Mucosa of rectum (tissue), 2 donors: Measurements from ENCODE around the gene SLC35D3.
"Not testable (repeated sequence)": the region's sequence is repeated elsewhere in the genome, so short reads cannot be mapped to it uniquely, and the experiment has no call there.

Experiments used
- H3K27ac ChIP-seq, 2 donors: one replicate each; pipeline ENCODE4 v1.7.0; 2013; ENCODE audit warnings: inconsistent platforms in 2 of 2, low read depth in 2 of 2, low read length in 2 of 2
- H3K27me3 ChIP-seq, 2 donors: one replicate each; pipeline ENCODE4 v1.7.0; 2013; ENCODE audit warnings: low read length in 2 of 2; ENCODE audit not compliant: control insufficient read depth in 2 of 2, insufficient read depth in 2 of 2
- H3K36me3 ChIP-seq, 2 donors: one replicate each; pipeline ENCODE4 v1.7.0; 2013; ENCODE audit warnings: low read length in 2 of 2; ENCODE audit not compliant: control insufficient read depth in 2 of 2, insufficient read depth in 2 of 2
- H3K4me1 ChIP-seq, 2 donors: one replicate each; pipeline ENCODE4 v1.7.0; 2013; ENCODE audit warnings: low read length in 2 of 2, mild to moderate bottlenecking in 1 of 2; ENCODE audit not compliant: control insufficient read depth in 2 of 2, insufficient read depth in 2 of 2
- H3K4me3 ChIP-seq, 2 donors: one replicate each; pipeline ENCODE4 v1.7.0; 2013; ENCODE audit warnings: low read length in 2 of 2
- H3K9ac ChIP-seq, 2 donors: one replicate each; pipeline ENCODE4 v1.7.0; 2013; ENCODE audit warnings: low read length in 2 of 2, low read depth in 1 of 2, mild to moderate bottlenecking in 1 of 2
- H3K9me3 ChIP-seq, 2 donors: one replicate each; pipeline ENCODE4 v1.7.0; 2013; ENCODE audit warnings: low read length in 2 of 2; ENCODE audit not compliant: control insufficient read depth in 2 of 2
- donor health status: healthy.
- donor health status: Normal muscosa, but diverticular disease.

SLC35D3 gene

GRCh38 chr6:136962661-136963060 is 40.6 kb downstream of the SLC35D3 start:
- Histone ChIP-seq H3K4me3 (no peak overlapping the region), H3K36me3 (no peaks in the 10 kb centered on the region), H3K4me1 (peaks cover 21 to 59% of the 10 kb centered on the region in 2 donors), H3K9ac (no peak overlapping the region), H3K27me3 (peaks cover 0 to 2% of the 10 kb centered on the region in 2 donors), H3K27ac (peak overlapping the region; percentile 63 to 90), H3K9me3 (no peaks in the 10 kb centered on the region)

GRCh38 chr6:136963259-136963658 is 41.2 kb downstream of the SLC35D3 start:
- Histone ChIP-seq H3K9ac (no peak overlapping the region), H3K4me1 (peaks cover 21 to 62% of the 10 kb centered on the region in 2 donors), H3K9me3 (no peaks in the 10 kb centered on the region), H3K27ac (peak overlapping the region; percentile 63 to 90), H3K4me3 (no peak overlapping the region), H3K27me3 (peaks cover 0 to 2% of the 10 kb centered on the region in 2 donors), H3K36me3 (no peaks in the 10 kb centered on the region)

GRCh38 chr6:136964398-136964797 is 42.3 kb downstream of the SLC35D3 start:
- Histone ChIP-seq H3K36me3 (no peaks in the 10 kb centered on the region), H3K27ac (peak overlapping the region; percentile 86 to 90), H3K9ac (peak overlapping the region in 1 of 2 donors; percentile 5), H3K4me3 (peak overlapping the region; percentile 11 to 31), H3K27me3 (peaks cover 0 to 2% of the 10 kb centered on the region in 2 donors), H3K9me3 (no peaks in the 10 kb centered on the region), H3K4me1 (peaks cover 14 to 58% of the 10 kb centered on the region in 2 donors)

- H3K36me3 ChIP-seq = no peaks in the 10 kb centered on the region
- no peak overlapping the region for H3K27ac ChIP-seq
- peaks cover 0 to 2% of the 10 kb centered on the region in 2 donors for H3K27me3 ChIP-seq
- H3K4me3 ChIP-seq = no peak overlapping the region
- H3K9me3 ChIP-seq = no peaks in the 10 kb centered on the region
- H3K4me1 ChIP-seq = peaks cover 4 to 37% of the 10 kb centered on the region in 2 donors
- no peak overlapping the region for H3K9ac ChIP-seq
These were observed 46.0 kb downstream of the SLC35D3 start for GRCh38 chr6:136967876-136968752.

GRCh38 chr6:136968837-136969236 is 46.7 kb downstream of the SLC35D3 start:
- H3K27ac ChIP-seq = no peak overlapping the region
- H3K4me1 ChIP-seq = peaks cover 3 to 30% of the 10 kb centered on the region in 2 donors
- no peak overlapping the region for H3K9ac ChIP-seq
- H3K27me3 ChIP-seq = peaks cover 0 to 2% of the 10 kb centered on the region in 2 donors
- no peaks in the 10 kb centered on the region for H3K9me3 ChIP-seq
- H3K4me3 ChIP-seq = no peak overlapping the region
- H3K36me3 ChIP-seq = no peaks in the 10 kb centered on the region

- Histone ChIP-seq H3K27ac (peak overlapping the region; percentile 6 to 17), H3K4me1 (peaks cover 3 to 25% of the 10 kb centered on the region in 2 donors), H3K9me3 (no peaks in the 10 kb centered on the region), H3K4me3 (no peak overlapping the region), H3K9ac (no peak overlapping the region), H3K27me3 (peaks cover 0 to 2% of the 10 kb centered on the region in 2 donors), H3K36me3 (no peaks in the 10 kb centered on the region)
These were observed 47.3 kb downstream of the SLC35D3 start for GRCh38 chr6:136969433-136969832.

GRCh38 chr6:136969930-136970329 is 47.8 kb downstream of the SLC35D3 start:
- Histone ChIP-seq H3K36me3 (no peaks in the 10 kb centered on the region), H3K27me3 (peaks cover 0 to 2% of the 10 kb centered on the region in 2 donors), H3K9me3 (no peaks in the 10 kb centered on the region), H3K27ac (peak overlapping the region in 1 of 2 donors; percentile 6), H3K9ac (no peak overlapping the region), H3K4me1 (peaks cover 0 to 20% of the 10 kb centered on the region in 2 donors), H3K4me3 (no peak overlapping the region)

GRCh38 chr6:136971609-136972008 is 49.5 kb downstream of the SLC35D3 start:
- Histone ChIP-seq H3K27ac (no peak overlapping the region), H3K9ac (no peak overlapping the region), H3K36me3 (no peaks in the 10 kb centered on the region), H3K4me3 (no peak overlapping the region), H3K27me3 (no peaks in the 10 kb centered on the region), H3K9me3 (no peaks in the 10 kb centered on the region), H3K4me1 (peaks cover 0 to 16% of the 10 kb centered on the region in 2 donors)

- not testable (repeated sequence) for H3K27me3 ChIP-seq, H3K9ac ChIP-seq, H3K4me3 ChIP-seq, H3K27ac ChIP-seq, H3K36me3 ChIP-seq, H3K9me3 ChIP-seq, H3K4me1 ChIP-seq
These were observed 51.7 kb downstream of the SLC35D3 start for GRCh38 chr6:136973781-136974180.
